ENCODE measurements around the gene PAX6. TPM values are rescaled to one million over a fixed set of nuclear protein-coding genes. Genes with fewer than 3 reads are reported as not detected.

Gene PAX6
- not detected in 2 replicates for total RNA-seq

DNA sequence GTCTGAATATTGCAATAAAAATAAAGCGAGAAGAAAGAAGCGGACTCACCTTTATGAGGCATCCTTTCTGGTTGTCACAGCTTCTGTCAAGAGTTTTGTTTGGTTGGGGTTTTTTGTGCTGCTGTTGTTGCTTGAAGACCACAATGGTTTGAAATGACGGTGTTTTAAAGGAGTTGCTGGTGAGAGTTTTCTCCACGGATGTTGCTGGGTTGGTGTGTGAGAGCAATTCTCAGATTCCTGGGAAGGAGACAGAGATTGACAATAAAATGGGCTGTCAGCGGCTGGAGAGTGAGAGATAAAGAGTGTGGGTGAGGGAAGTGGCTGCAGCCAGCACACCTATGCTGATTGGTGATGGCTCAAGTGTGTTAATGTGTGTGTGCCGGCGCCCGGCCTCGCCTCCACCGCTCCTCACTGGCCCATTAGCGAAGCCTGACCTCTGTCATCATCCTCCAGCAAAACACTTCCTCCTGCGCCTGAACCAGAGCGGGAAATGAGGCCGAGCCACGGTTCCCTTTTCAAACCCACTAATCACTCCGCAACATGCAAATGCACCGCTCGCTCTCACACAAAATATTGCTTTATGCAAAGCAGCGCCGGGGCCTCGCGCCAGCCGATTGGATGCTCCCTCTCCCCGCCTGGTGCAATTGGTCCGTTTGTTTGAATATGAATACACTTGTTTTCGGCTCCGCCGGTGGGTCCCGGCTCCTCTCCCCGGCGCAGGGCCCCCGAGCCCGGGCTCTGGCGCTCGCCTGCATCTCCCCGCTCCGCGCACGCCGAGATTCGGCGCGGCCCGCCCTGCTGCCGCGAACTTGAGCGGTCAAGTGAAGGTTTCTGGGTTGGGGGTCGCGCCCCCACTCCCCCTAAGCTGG is at the start of gene PAX6:
Gene PAX6, minus strand, starts transcription at position 544 of the 869 bp plus-strand sequence. CDS start 4,911 bp downstream, outside the sequence.

Data from smooth muscle cell of the umbilical artery (primary cell).